A549 treated with dexamethasone at 1 μM for 4 hours (cell line): ENCODE data around the gene GBP2. TPM values are rescaled to one million over a fixed set of nuclear protein-coding genes. Genes with fewer than 3 reads are reported as not detected.

Experiments used
- total RNA-seq: library from RNA; stranded (reverse); fragments of 200-300 nt; extraction: Qiagen RNA extraction; gene quantifications from 5 replicates; pipeline ENCODE4 v1.2.3, GENCODE V29; 2022

The GBP2 gene
- total RNA-seq, result 0.71 to 1.1 TPM (median 0.88 TPM) in 5 replicates

DNA sequence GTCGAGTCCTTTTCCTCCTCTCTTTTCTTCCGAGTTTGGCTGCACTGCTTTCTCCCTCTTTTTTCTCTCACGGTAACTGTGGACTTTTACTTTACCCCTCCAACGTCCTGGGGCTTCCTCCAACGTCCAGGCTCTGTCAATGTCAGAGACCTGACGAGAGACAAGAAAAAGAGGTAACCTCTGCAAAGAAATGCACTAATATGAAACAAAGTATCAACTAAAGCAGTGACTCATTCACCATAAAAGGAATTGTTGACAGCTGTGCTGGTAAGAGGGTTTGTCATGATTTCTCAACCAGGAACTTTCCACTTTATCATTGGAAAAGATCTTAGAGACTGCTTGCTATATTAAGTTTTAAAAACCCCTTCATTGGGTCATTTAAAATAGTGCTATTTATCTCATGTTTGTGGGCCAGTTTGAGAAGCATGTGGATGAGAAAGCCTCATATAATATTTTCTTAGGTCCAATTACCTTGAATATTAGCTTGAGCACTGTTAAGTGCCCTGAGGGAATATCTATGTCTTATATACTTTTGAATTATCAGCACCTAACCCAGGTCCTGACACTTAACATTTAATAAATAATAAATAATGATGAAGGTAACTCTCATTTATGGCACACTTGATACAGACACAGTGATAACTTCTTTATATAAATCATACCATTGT, at the start of gene GBP2:
TSS of gene GBP2 (minus strand) at position 202 of the 668 bp plus-strand sequence. CDS start 4,148 bp downstream, outside the sequence.

DNA sequence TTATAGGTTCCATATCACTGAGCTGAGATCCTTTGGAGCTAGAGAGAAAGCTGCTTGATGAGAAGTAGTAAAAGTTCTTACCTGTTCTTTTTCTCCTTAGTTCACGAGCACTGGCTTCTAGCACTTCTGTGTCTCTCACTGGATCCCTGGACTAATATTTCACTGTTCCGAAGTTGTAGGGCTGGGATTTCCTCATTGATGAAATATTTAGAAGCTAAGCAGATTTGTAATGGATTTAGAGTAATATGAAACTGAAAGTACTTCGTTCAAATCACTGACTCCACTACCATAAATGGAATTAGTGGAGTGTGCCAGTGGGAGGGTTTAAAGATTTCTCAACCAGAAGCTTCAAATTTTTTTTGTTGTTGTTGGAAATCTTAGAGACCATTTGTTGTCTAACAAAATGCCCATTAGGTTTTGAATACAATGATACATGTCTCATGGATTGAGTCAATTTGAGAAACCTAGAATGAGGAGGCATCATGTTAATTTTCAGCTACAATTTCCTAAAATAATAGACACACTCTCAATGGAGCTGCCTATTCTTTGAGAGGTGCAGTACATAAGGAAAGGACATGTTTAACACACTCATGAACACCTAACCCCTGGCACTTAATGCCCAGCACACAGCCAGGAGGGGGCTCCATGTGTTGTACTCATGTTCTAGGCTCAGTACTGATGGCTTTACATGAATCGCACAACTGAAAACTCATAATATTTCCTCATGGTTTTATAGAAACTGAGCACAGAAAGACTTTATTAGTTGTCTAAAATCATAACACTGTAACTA, 60.6 kb downstream of the GBP2 start, which contains the start of gene GBP1:
TSS of gene GBP1 (minus strand) at position 130 of the 790 bp plus-strand sequence. CDS start 1,974 bp downstream, outside the sequence.

Other genes with a start within 250 kb of the GBP2 start
- gene GTF2B, start 234.5 kb downstream of the GBP2 start, total RNA-seq, result 26.1 to 28.6 TPM (median 27.4 TPM) in 5 replicates
- 7.3 to 9.1 TPM (median 8.3 TPM) in 5 replicates for gene KYAT3, start 133.5 kb downstream of the GBP2 start, total RNA-seq
- 1.9 to 2.9 TPM (median 2.2 TPM) in 5 replicates for gene RBMXL1, start 133.5 kb downstream of the GBP2 start, total RNA-seq
- 0.93 to 1.0 TPM (median 1.0 TPM) in 5 replicates for gene GBP3, start 103.2 kb downstream of the GBP2 start, total RNA-seq
- gene GBP1, start 60.9 kb downstream of the GBP2 start, total RNA-seq, result 0.07 to 0.21 TPM (median 0.10 TPM) in 5 replicates
- gene GBP7, start 49.9 kb upstream of the GBP2 start, total RNA-seq, result not detected in 5 replicates
- gene GBP4, start 72.8 kb upstream of the GBP2 start, total RNA-seq, result 0.01 TPM in 1 of 5 replicates, not detected in the others
- 0.01 to 0.08 TPM in 2 of 5 replicates, not detected in the others for gene GBP5, start 146.7 kb upstream of the GBP2 start, total RNA-seq
- gene GBP6, start 237.9 kb upstream of the GBP2 start, total RNA-seq, result not detected in 5 replicates